Duodenal mucosa (tissue), 2 donors: Measurements from ENCODE around the gene ABCD1.

ENCODE experiments used
- H3K27ac ChIP-seq: one replicate; pipeline ENCODE4 v1.7.0; 2013; ENCODE audit warnings: low read depth, low read length
- H3K27me3 ChIP-seq, 2 donors: one replicate each; pipeline ENCODE4 v1.7.0; 2013; ENCODE audit warnings: low read length in 2 of 2, control low read depth in 1 of 2; ENCODE audit not compliant: insufficient read depth in 2 of 2, control insufficient read depth in 1 of 2
- H3K36me3 ChIP-seq, 2 donors: one replicate each; pipeline ENCODE4 v1.7.0; 2013; ENCODE audit warnings: low read length in 2 of 2, control low read depth in 1 of 2; ENCODE audit not compliant: insufficient read depth in 2 of 2, control insufficient read depth in 1 of 2
- H3K4me1 ChIP-seq, 2 donors: one replicate each; pipeline ENCODE4 v1.7.0; 2013; ENCODE audit warnings: low read length in 2 of 2, control low read depth in 1 of 2; ENCODE audit not compliant: insufficient read depth in 2 of 2, control insufficient read depth in 1 of 2
- H3K4me3 ChIP-seq, 2 donors: one replicate each; pipeline ENCODE4 v1.7.0; 2013; ENCODE audit warnings: low read length in 2 of 2, low read depth in 1 of 2
- H3K9ac ChIP-seq, 2 donors: one replicate each; pipeline ENCODE4 v1.7.0; 2013; ENCODE audit warnings: low read length in 2 of 2, low read depth in 1 of 2
- H3K9me3 ChIP-seq, 2 donors: one replicate each; pipeline ENCODE4 v1.7.0; 2013; ENCODE audit warnings: low read length in 2 of 2, control low read depth in 1 of 2; ENCODE audit not compliant: control insufficient read depth in 1 of 2

ABCD1 gene

GRCh38 chrX:153761863-153762262, 37.2 kb downstream of the ABCD1 start:
- H3K4me3 ChIP-seq = no peak overlapping the region
- no peaks in the 10 kb centered on the region for H3K36me3 ChIP-seq
- H3K27me3 ChIP-seq = no peaks in the 10 kb centered on the region
- H3K4me1 ChIP-seq = peaks cover 0 to 7% of the 10 kb centered on the region in 2 donors
- no peaks in the 10 kb centered on the region for H3K9me3 ChIP-seq
- no peak overlapping the region for H3K27ac ChIP-seq
- H3K9ac ChIP-seq = no peak overlapping the region

- H3K9ac ChIP-seq = no peak overlapping the region
- no peaks in the 10 kb centered on the region for H3K27me3 ChIP-seq
- H3K36me3 ChIP-seq = no peaks in the 10 kb centered on the region
Observed at GRCh38 chrX:153762626-153763173, 38.0 kb downstream of the ABCD1 start.

GRCh38 chrX:153763298-153763932, 38.8 kb downstream of the ABCD1 start:
- H3K27ac ChIP-seq = no peak overlapping the region
- H3K36me3 ChIP-seq = no peaks in the 10 kb centered on the region
- no peak overlapping the region for H3K4me3 ChIP-seq
- H3K9ac ChIP-seq = no peak overlapping the region
- H3K4me1 ChIP-seq = peaks cover 0 to 7% of the 10 kb centered on the region in 2 donors
- H3K9me3 ChIP-seq = no peaks in the 10 kb centered on the region
- no peaks in the 10 kb centered on the region for H3K27me3 ChIP-seq

More at GRCh38 chrX:153762626-153763173, 38.0 kb downstream of the ABCD1 start:
- H3K9me3 ChIP-seq = no peaks in the 10 kb centered on the region
- no peak overlapping the region for H3K4me3 ChIP-seq
- H3K27ac ChIP-seq = no peak overlapping the region
- peaks cover 0 to 7% of the 10 kb centered on the region in 2 donors for H3K4me1 ChIP-seq

DNA sequence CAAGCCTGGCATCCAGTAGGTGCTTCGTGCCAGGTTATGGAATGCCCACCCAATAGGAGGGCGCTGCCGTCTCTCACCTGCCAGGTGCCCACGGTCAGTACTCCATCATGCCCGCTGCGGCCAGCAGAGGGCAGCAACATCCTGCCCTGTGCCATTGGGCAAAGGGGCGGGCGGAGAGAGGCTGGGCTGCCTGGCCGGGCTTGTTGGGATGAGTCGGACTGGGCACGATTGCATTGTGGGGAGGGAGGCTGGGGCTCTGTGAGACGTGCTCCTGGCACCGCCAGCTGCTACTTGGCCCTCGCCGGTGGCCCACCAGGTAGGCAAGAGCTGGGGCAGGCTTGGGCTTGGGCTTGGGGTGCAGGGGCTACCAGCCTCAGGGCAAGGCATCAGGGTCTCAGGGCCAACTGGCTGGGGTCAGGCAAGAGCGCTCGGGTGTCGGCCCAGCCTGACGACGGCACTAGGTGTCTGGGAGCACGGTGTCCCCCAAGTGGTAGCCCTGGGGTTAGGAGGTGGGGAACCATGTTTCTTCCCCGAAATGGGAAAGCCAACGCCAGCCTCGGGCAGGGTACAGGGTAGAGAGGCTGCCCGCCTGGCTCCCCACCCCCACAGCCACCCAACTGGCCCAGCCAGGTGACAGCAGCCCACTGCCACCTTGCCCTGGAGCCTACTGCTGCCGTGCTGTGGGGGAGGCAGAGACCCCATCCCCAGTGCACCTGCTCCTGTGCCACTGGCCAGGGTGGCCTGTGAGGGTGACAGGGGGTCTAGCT, 39.5 kb downstream of the ABCD1 start, which contains the start of gene PLXNB3:
Gene PLXNB3 (plus strand): TSS at position 261 of the 767 bp plus-strand sequence. CDS start 1,287 bp downstream, outside the sequence.
- Histone ChIP-seq H3K4me3 (no peak within 1 kb of the TSS), H3K9me3 (no peaks in the 10 kb centered on the region), H3K27ac (no peak within 1 kb of the TSS), H3K27me3 (no peaks in the 10 kb centered on the region), H3K36me3 (no peaks in the 10 kb centered on the region), H3K4me1 (peaks cover 0 to 7% of the 10 kb centered on the region in 2 donors), H3K9ac (no peak within 1 kb of the TSS)

DNA sequence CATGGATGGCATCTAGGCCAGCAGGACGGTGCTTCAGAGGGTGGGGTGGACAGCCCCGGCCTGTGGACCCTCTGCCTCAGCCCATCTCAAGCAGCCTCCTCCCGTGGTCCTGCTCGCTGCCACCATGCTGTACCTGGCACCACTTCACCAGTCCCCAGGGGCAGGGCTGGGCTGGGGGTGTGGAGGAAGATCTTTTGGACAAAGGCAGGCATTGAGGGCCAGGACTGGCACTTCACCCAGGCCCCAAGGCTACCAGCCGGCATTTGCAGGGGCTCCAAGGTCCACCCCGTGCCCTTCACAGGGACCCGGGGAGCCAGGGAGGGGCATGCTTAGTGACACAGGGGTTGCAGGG, 40.1 kb downstream of the ABCD1 start:
- H3K27me3 ChIP-seq = no peaks in the 10 kb centered on the region
- H3K36me3 ChIP-seq = no peaks in the 10 kb centered on the region
- no peak overlapping the region for H3K4me3 ChIP-seq
- no peaks in the 10 kb centered on the region for H3K9me3 ChIP-seq
- H3K27ac ChIP-seq = no peak overlapping the region
- H3K9ac ChIP-seq = no peak overlapping the region
- peaks cover 0 to 7% of the 10 kb centered on the region in 2 donors for H3K4me1 ChIP-seq

GRCh38 chrX:153765138-153766079, 40.8 kb downstream of the ABCD1 start:
- Histone ChIP-seq H3K9me3 (no peaks in the 10 kb centered on the region), H3K4me1 (peaks cover 0 to 7% of the 10 kb centered on the region in 2 donors), H3K9ac (no peak overlapping the region), H3K4me3 (no peak overlapping the region), H3K27ac (no peak overlapping the region), H3K27me3 (no peaks in the 10 kb centered on the region), H3K36me3 (no peaks in the 10 kb centered on the region)

GRCh38 chrX:153766098-153766817, 41.6 kb downstream of the ABCD1 start:
- no peaks in the 10 kb centered on the region for H3K27me3 ChIP-seq
- no peak overlapping the region for H3K27ac ChIP-seq
- H3K9me3 ChIP-seq = no peaks in the 10 kb centered on the region
- no peaks in the 10 kb centered on the region for H3K36me3 ChIP-seq
- no peak overlapping the region for H3K9ac ChIP-seq
- H3K4me1 ChIP-seq = peaks cover 0 to 7% of the 10 kb centered on the region in 2 donors
- H3K4me3 ChIP-seq = no peak overlapping the region

DNA sequence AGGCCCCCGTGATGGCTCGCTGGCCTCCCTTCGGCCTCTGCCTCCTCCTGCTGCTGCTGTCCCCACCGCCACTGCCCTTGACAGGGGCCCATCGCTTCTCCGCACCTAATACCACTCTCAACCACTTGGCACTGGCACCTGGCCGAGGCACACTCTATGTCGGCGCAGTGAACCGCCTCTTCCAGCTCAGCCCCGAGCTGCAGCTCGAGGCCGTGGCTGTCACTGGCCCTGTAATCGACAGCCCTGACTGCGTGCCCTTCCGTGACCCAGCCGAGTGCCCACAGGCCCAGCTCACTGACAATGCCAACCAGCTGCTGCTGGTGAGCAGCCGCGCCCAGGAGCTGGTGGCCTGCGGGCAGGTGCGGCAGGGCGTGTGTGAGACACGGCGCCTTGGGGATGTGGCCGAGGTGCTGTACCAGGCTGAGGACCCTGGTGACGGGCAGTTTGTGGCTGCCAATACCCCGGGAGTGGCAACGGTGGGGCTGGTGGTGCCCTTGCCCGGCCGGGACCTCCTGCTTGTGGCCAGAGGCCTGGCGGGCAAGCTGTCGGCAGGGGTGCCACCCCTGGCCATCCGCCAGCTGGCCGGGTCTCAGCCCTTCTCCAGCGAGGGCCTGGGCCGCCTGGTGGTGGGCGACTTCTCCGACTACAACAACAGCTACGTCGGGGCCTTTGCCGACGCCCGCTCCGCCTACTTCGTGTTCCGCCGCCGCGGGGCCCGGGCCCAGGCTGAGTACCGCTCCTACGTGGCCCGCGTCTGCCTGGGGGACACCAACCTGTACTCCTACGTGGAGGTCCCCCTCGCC, 42.4 kb downstream of the ABCD1 start:
- no peak overlapping the region for H3K9ac ChIP-seq
- no peaks in the 10 kb centered on the region for H3K9me3 ChIP-seq
- H3K27ac ChIP-seq = no peak overlapping the region
- no peaks in the 10 kb centered on the region for H3K27me3 ChIP-seq
- H3K4me1 ChIP-seq = peaks cover 0 to 7% of the 10 kb centered on the region in 2 donors
- no peak overlapping the region for H3K4me3 ChIP-seq
- no peaks in the 10 kb centered on the region for H3K36me3 ChIP-seq

DNA sequence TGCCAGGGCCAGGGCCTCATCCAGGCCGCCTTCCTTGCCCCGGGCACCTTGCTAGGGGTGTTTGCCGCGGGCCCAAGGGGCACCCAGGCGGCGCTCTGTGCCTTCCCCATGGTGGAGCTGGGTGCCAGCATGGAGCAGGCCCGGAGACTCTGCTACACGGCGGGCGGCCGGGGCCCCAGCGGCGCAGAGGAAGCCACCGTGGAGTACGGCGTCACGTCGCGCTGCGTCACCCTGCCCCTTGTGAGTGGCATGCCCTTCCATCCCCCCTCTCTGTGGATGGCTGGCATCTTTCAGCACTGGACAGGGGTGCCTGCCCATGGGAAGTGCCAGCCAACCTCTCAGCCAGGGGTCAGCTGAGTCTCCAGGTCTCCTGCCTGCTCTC, 43.0 kb downstream of the ABCD1 start:
- H3K36me3 ChIP-seq = no peaks in the 10 kb centered on the region
- no peak overlapping the region for H3K9ac ChIP-seq
- H3K4me3 ChIP-seq = no peak overlapping the region
- H3K9me3 ChIP-seq = no peaks in the 10 kb centered on the region
- H3K27ac ChIP-seq = no peak overlapping the region
- peaks cover 0 to 7% of the 10 kb centered on the region in 2 donors for H3K4me1 ChIP-seq
- no peaks in the 10 kb centered on the region for H3K27me3 ChIP-seq
